K562 (cell line): ENCODE measurements around the gene FKBP3. TPM values are rescaled to one million over a fixed set of nuclear protein-coding genes. Genes with fewer than 3 reads are reported as not detected.

Experiments used
- ATAC-seq: fragments of 200-7000 bp; cut with Tn5 transposase; 3 replicates; pipeline ENCODE4 v1.9.1; 2020; ENCODE audit warnings: moderate library complexity
- BruUV-seq: library from RNA; stranded (reverse); fragments of 400-500 nt; replicated peaks from 2 replicates; lab custom pipeline; 2021; lab: Mats Ljungman, UMichigan
- CTCF ChIA-PET: fragments of 300-600 bp; formaldehyde crosslinking; extraction: SDS; loops from one replicate; lab custom pipeline; 2021; ENCODE audit warnings: low intra/inter-chr PET ratio; lab: Yijun Ruan, JAX
- POLR2A ChIA-PET: fragments of 300-600, 350-650 bp; sonication (Branson Sonifier 250); formaldehyde crosslinking; extraction: SDS; loops from one replicate; lab custom pipeline; 2021; ENCODE audit warnings: antibody characterized with exemption, inconsistent platforms; lab: Yijun Ruan, JAX
- DNase-seq, 4 experiments: peaks; one replicate each; pipeline versions ENCODE4 v3.0.0 to v3.0.0-alpha.2; 2011 to 2018; ENCODE audit warnings: low spot score in 3 of 4, mixed read lengths in 3 of 4; ENCODE audit errors: extremely low read depth in 1 of 4
- FAIRE-seq: peaks from 2 replicates; lab custom pipeline; 2011; peaks lifted over from hg19 to GRCh38; lab: Jason Lieb, UNC
- H2AFZ ChIP-seq: 2 replicates; pipeline ENCODE4 v1.6.0; 2011; ENCODE audit warnings: low read depth, low read length, control low read depth, inconsistent platforms
- H3K27ac ChIP-seq: fragments of 200-600 bp; 3 replicates; pipeline ENCODE4 v1.8.0; 2011; ENCODE audit warnings: low read depth, mild to moderate bottlenecking, control low read depth, inconsistent platforms, low read length, moderate library complexity, mixed read lengths; ENCODE audit errors: extremely low read depth
- H3K27me3 ChIP-seq, 2 experiments: fragments of 300-600 bp in 1 of 2; 2 replicates in 1 of 2; 3 replicates in 1 of 2; pipeline versions ENCODE4 v1.6.0 to v1.8.0; 2011; ENCODE audit warnings: inconsistent platforms in 2 of 2, low read length in 2 of 2, mild to moderate bottlenecking in 1 of 2, mixed read lengths in 1 of 2, moderate library complexity in 1 of 2; ENCODE audit not compliant: control insufficient read depth in 2 of 2, insufficient read depth in 2 of 2
- H3K36me3 ChIP-seq: fragments of 300-600 bp; 3 replicates; pipeline ENCODE4 v1.8.0; 2011; ENCODE audit warnings: mild to moderate bottlenecking, low read length, inconsistent platforms; ENCODE audit not compliant: control insufficient read depth, insufficient read depth
- H3K4me1 ChIP-seq, 2 experiments: fragments of 200-600 bp in 1 of 2; replicated peaks in 1 of 2; 2 replicates in 1 of 2; 3 replicates in 1 of 2; pipeline versions ENCODE4 v1.5.1 to v1.8.0; 2011; ENCODE audit warnings: inconsistent platforms in 2 of 2, low read length in 2 of 2, mild to moderate bottlenecking in 1 of 2, mixed read lengths in 1 of 2, moderate library complexity in 1 of 2; ENCODE audit not compliant: control insufficient read depth in 2 of 2, insufficient read depth in 2 of 2
- H3K4me2 ChIP-seq: 2 replicates; pipeline ENCODE4 v1.6.1; 2011; ENCODE audit warnings: low read length, control low read depth, inconsistent platforms, mixed read lengths; ENCODE audit not compliant: insufficient read depth
- H3K4me3 ChIP-seq: fragments of 200-600 bp; sonication (generic), shearing (Covaris generic); 2 replicates; pipeline ENCODE4 v1.5.1; 2016; ENCODE audit warnings: control low read depth, inconsistent platforms
- H3K79me2 ChIP-seq: fragments of 200-600 bp; 3 replicates; pipeline ENCODE4 v1.8.0; 2011; ENCODE audit warnings: low read length, inconsistent platforms; ENCODE audit not compliant: control insufficient read depth, insufficient read depth
- H3K9ac ChIP-seq, 2 experiments: 2 replicates each; pipeline versions ENCODE4 v1.6.0 to v1.6.1; 2011; ENCODE audit warnings: low read depth in 2 of 2, low read length in 2 of 2, control low read depth in 1 of 2, inconsistent platforms in 1 of 2, mild to moderate bottlenecking in 1 of 2, mixed read lengths in 1 of 2; ENCODE audit not compliant: insufficient read depth in 1 of 2
- H3K9me1 ChIP-seq: one replicate; pipeline ENCODE4 v1.6.0; 2011; ENCODE audit warnings: inconsistent platforms, mild to moderate bottlenecking, low read length, moderate library complexity; ENCODE audit not compliant: control insufficient read depth, insufficient read depth
- H3K9me3 ChIP-seq: replicated peaks from 2 replicates; pipeline ENCODE4 v1.5.1; 2011; ENCODE audit warnings: low read depth, low read length, inconsistent platforms; ENCODE audit not compliant: control insufficient read depth, insufficient read depth
- H4K20me1 ChIP-seq: replicated peaks from 2 replicates; pipeline ENCODE4 v1.6.1; 2011; ENCODE audit warnings: low read length, inconsistent platforms, mixed read lengths; ENCODE audit not compliant: control insufficient read depth, insufficient read depth
- CC2D1A ChIP-seq: fragments of 450-650 bp; IDR thresholded peaks from 2 replicates; pipeline ENCODE4 v1.6.1; 2017; ENCODE audit warnings: mild to moderate bottlenecking
- CHD1 ChIP-seq: fragments of 200-600 bp; sonication (generic); IDR thresholded peaks from one replicate; pipeline ENCODE4 v1.6.1; 2012; ENCODE audit warnings: mild to moderate bottlenecking, moderate library complexity, low read length, inconsistent platforms
- CXXC5 ChIP-seq: fragments of 250-450 bp; sonication (Bioruptor Pico); IDR thresholded peaks from 2 replicates; pipeline ENCODE4 v1.8.0; 2022; ENCODE audit warnings: inconsistent platforms, mild to moderate bottlenecking, moderate library complexity
- HBP1 ChIP-seq: fragments of 450-650 bp; formaldehyde crosslinking; IDR thresholded peaks from 2 replicates; pipeline ENCODE4 v1.4.0; 2022; ENCODE audit warnings: missing genetic modification characterization
- HCFC1 ChIP-seq: IDR thresholded peaks from 2 replicates; pipeline ENCODE4 v1.6.1; 2012; ENCODE audit warnings: low read depth, low read length, improper control_type of control experiment
- HDAC1 ChIP-seq, 2 experiments: fragments of 450-650 bp; IDR thresholded peaks; 2 replicates each; pipeline ENCODE4 v1.6.1; 2016 to 2017; ENCODE audit warnings: inconsistent platforms in 1 of 2, mild to moderate bottlenecking in 1 of 2, moderate library complexity in 1 of 2
- MBD2 ChIP-seq: sonication (generic); IDR thresholded peaks from 2 replicates; pipeline ENCODE4 v1.6.1; 2016; ENCODE audit warnings: low read depth, borderline replicate concordance
- MYC ChIP-seq, 2 experiments: fragments of 250-450 bp in 1 of 2; sonication (Bioruptor Pico) in 1 of 2; IDR thresholded peaks; 2 replicates each; pipeline versions ENCODE4 v1.5.1 to v1.6.1; 2012 to 2021; ENCODE audit warnings: low read depth in 2 of 2, borderline replicate concordance in 1 of 2, improper control_type of control experiment in 1 of 2, low read length in 1 of 2, mild to moderate bottlenecking in 1 of 2, moderate library complexity in 1 of 2
- NCOA1 ChIP-seq: fragments of 450-650 bp; IDR thresholded peaks from 2 replicates; pipeline ENCODE4 v1.6.1; 2016; ENCODE audit warnings: low read depth
- POLR2B ChIP-seq: fragments of 450-650 bp; IDR thresholded peaks from 2 replicates; pipeline ENCODE4 v1.6.1; 2018; ENCODE audit warnings: low read depth; ENCODE audit not compliant: partially characterized antibody
- SAP30 ChIP-seq: fragments of 200-600 bp; sonication (generic); IDR thresholded peaks from 2 replicates; pipeline ENCODE4 v1.6.1; 2012; ENCODE audit warnings: borderline replicate concordance, low read depth, mild to moderate bottlenecking, moderate library complexity, low read length, control low read depth, inconsistent platforms; ENCODE audit not compliant: insufficient read depth, poor library complexity, severe bottlenecking
- SMAD3 ChIP-seq: fragments of 450-650 bp; formaldehyde crosslinking; conservative IDR thresholded peaks from 2 replicates; pipeline ENCODE4 v1.4.0; 2020; ENCODE audit warnings: mild to moderate bottlenecking
- ZEB2 ChIP-seq: fragments of 450-650 bp; IDR thresholded peaks from 2 replicates; pipeline ENCODE4 v1.6.1; 2016
- ZMIZ1 ChIP-seq, 2 experiments: fragments of 150-350 bp in 1 of 2; IDR thresholded peaks; 2 replicates each; pipeline ENCODE4 v1.6.1; 2012 to 2016; ENCODE audit warnings: low read depth in 2 of 2, low read length in 2 of 2, mild to moderate bottlenecking in 1 of 2, moderate library complexity in 1 of 2
- ZNF668 ChIP-seq: fragments of 250-450 bp; sonication (Bioruptor Pico); IDR thresholded peaks from 2 replicates; pipeline ENCODE4 v1.8.0; 2022; ENCODE audit warnings: mild to moderate bottlenecking, inconsistent platforms
- WGBS: fragments of 100-300 bp; shearing (Covaris generic); methylation state at CpG from one replicate; pipeline ENCODE4 v1.1.6; 2016; ENCODE audit warnings: low coverage, mixed read lengths; ENCODE audit not compliant: insufficient coverage; ENCODE audit errors: missing lambda C conversion rate; 5-methylcytosine and 5-hydroxymethylcytosine counted together
- in situ Hi-C: fragments of 300-500 bp; cut with MboI; formaldehyde crosslinking; loops from 4 replicates; pipeline ENCODE4 v1.15.0; 2018; ENCODE audit warnings: inconsistent platforms, mixed read lengths
- intact Hi-C: fragments of 100-400 bp; cut with micrococcal nuclease; formaldehyde crosslinking; loops from 2 replicates; pipeline ENCODE4 v1.14.2; 2022
- polyA plus RNA-seq, 8 experiments: library from polyadenylated mRNA; depleted of rRNA in 4 of 8; stranded (reverse) in 5 of 8; unstranded in 3 of 8; fragments of >200 nt; fragmentation: Nextera tagmentation in 2 of 8; fragmentation: Illumina TruSeq in 1 of 8; extraction: Ambion mirVana in 2 of 8; extraction: Trizol in 1 of 8; gene quantifications; 2 replicates each; pipeline versions ENCODE4 v1.2.1 to v1.2.3, GENCODE V29; 2011 to 2014; ENCODE audit warnings: inconsistent platforms in 1 of 8, missing spikeins in 1 of 8
- total RNA-seq, 7 experiments: library from RNA; depleted of rRNA in 6 of 7; stranded (reverse); fragments of >200 nt in 6 of 7; fragmentation: Illumina TruSeq in 2 of 7; extraction: Trizol in 2 of 7; gene quantifications; 2 replicates each; pipeline versions ENCODE4 v1.2.1 to v1.2.3, GENCODE V29; 2011 to 2021; ENCODE audit warnings: low replicate concordance in 1 of 7

The FKBP3 gene
- total and polyA plus RNA-seq, 9 of the 15 experiments (the other 6 are each of a cell fraction or from before 2014, with no cell fraction given): 43.6 to 107 (median 65.2) TPM

- no peaks in the 10 kb centered on the region for H3K9me1 ChIP-seq
- BruUV-seq: TSS peak; percentile 76
- H2AFZ ChIP-seq: peak within 1 kb of the TSS; percentile 98
- peak; percentile 99 for FAIRE-seq
- intact Hi-C loops: loop anchor here (1.0 to 5.0 kb wide), 5 partner anchors 49 to 224 kb away; partner anchors contain the start of genes KLHL28 and MIS18BP1
- peak within 1 kb of the TSS; percentile 95 for H3K4me2 ChIP-seq
- no peaks in the 10 kb centered on the region for H3K9me3 ChIP-seq
- H3K36me3 ChIP-seq: 0 out of 3 replicates have a peak, but pooled peaks cover 8% of the 10 kb centered on the region
- peak within 1 kb of the TSS; percentile 91 for H3K4me3 ChIP-seq
- H3K9ac ChIP-seq: peak within 1 kb of the TSS; percentile 84 to 98
- in situ Hi-C loops: no loop called here
- H3K79me2 ChIP-seq: peaks cover 84% of the 10 kb centered on the region
- H3K27ac ChIP-seq: peak within 1 kb of the TSS; percentile 86
- peak; percentile 71 to 95 (median 82) for DNase-seq
- ChIA-PET POLR2A (interaction anchor here (0.8 to 1.5 kb wide), 5 partner anchors 10 to 64 kb away, joined by 3 to 4 read pairs (median 3); no protein-coding TSS in a partner anchor), CTCF (no interaction called here)
- 0% methylated on average over 45 of the region's 48 CpGs for WGBS
- no peaks in the 10 kb centered on the region; a peak in 3 of 5 replicates for H3K4me1 ChIP-seq
- no peaks in the 10 kb centered on the region for H3K27me3 ChIP-seq
- peak; percentile 74 for ATAC-seq
- H4K20me1 ChIP-seq: 0 out of 2 replicates have a peak, but pooled peaks cover 5% of the 10 kb centered on the region
- TF ChIP-seq HBP1 (CRISPR knock-in tag): no peak
- 0 out of 4 replicates have a peak, but pooled peaks of 1 of the 2 experiments have one; percentile 16 for TF ChIP-seq ZMIZ1 (IDR thresholded peaks at IDR 0.05; ENCODE audit: low read depth in 2 of 2, low read length in 2 of 2)
- no peak for TF ChIP-seq SMAD3 (CRISPR knock-in tag)
- peak; percentile 54; the same call in 1 of the 2 replicates for TF ChIP-seq ZEB2
- no peak for TF ChIP-seq CHD1
- TF ChIP-seq NCOA1: peak; percentile 91
- peak; percentile 57 for TF ChIP-seq POLR2B
- TF ChIP-seq MYC (IDR thresholded peaks at IDR 0.05; ENCODE audit: low read depth, low read length): peak; percentile 62; the same call in 1 of the 2 replicates
- TF ChIP-seq MYC (CRISPR knock-in tag; IDR thresholded peaks at IDR 0.05; ENCODE audit: borderline replicate concordance, low read depth): no peak
- TF ChIP-seq CC2D1A: 0 out of 2 replicates have a peak, but pooled peaks have one; percentile 12
- TF ChIP-seq ZNF668 (CRISPR knock-in tag): no peak
- peak; percentile 66 for TF ChIP-seq HCFC1
- TF ChIP-seq CXXC5 (CRISPR knock-in tag): peak; percentile 37
- TF ChIP-seq HDAC1 (IDR thresholded peaks at IDR 0.05): peak in 1 of 2 experiments; percentile 92; a peak in 2 of 4 replicates
- peak; percentile 96 for TF ChIP-seq SAP30
- 0 out of 2 replicates have a peak, but pooled peaks have one; percentile 27 for TF ChIP-seq MBD2
Observed at GRCh38 chr14:45135659-45136395, 1.5 kb upstream of the FKBP3 start, which contains the start of gene FANCM. FANCM (plus strand) TSS chr14:45135930; CDS start chr14:45136032, 102 bp downstream.
